DMS79 (cell line): ENCODE measurements around the gene CELF4.

ENCODE experiments used
- DNase-seq: peaks from one replicate; lab custom pipeline; 2025; lab: John Stamatoyannopoulos, UW

Gene CELF4

GRCh38 chr18:37546651-37547050 lies 18.9 kb downstream of the CELF4 start:
- DNase-seq = no peak

DNA sequence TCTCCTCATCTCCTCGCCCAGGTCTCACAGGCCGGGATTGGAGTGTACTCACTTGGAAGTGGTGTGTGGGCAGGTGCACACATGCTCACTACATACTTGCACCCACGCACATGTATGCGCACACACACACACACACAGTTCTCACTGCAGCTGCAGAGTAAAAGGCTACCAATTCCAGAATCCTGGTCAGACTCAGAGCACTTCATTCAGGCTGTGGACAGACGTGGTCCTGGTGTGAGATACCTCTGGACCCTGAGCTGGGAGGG lies 19.4 kb downstream of the CELF4 start:
- no peak for DNase-seq

GRCh38 chr18:37545461-37546271 lies 19.9 kb downstream of the CELF4 start:
- no peak for DNase-seq

- DNase-seq = no peak
Measured at GRCh38 chr18:37544713-37545112, 20.9 kb downstream of the CELF4 start.

DNA sequence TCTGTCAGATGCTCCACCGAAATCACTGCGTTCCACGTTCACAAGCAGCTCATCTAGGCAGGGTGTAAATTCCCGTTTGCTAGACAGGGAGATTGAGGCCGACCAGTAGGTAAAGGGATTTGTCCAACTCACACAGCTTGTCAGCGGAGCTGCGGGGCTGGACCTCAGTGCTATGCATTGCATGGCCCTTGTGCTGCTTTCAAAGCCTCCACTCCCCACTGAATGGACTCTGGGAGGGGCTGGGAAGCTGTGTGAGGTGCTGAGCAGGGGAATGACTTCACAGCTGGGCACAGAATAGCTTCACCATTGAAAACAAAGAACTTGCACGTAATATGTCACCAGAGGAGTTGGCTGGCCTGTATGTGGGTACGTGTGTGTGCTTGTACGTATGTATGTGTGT lies 21.4 kb downstream of the CELF4 start:
- DNase-seq = no peak

DNA sequence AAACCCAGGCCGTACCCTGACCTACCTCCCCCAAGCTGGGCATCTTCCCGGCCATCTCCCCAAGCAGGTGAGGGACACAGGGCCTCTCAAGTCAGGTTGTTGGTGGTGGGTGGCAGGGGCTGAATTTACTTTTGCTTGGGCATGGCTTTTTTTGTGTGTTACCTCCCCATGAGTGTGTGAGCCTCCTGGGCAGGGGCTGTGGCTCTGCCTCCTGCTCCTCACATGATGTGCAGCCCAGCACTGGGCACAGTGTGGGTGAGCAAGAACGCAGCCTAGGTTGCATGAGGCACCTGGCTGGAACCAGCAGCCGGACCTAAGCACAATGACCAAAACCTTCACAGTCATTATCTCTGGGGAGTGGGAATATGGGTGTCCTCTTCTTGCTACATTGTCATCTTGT lies 22.3 kb downstream of the CELF4 start:
- DNase-seq = no peak

DNA sequence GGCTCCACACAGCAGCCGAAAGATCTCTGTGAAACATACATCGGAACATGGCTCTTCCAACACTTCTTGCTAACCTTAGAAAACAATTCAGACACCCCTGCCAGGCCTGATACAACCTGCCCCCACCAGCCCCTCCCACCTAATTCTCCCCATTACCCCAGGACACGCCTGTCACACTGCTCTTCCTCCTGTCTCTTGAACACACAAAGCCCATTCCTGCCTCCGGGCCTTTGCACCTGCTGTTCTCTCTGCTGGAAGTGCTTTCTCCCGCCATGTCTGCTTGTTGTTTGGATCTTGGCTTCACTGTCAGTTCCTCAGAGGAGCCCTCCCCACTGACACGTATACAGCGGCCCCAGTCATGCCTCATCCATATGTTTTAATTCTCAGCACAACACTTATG lies 24.1 kb downstream of the CELF4 start:
- no peak for DNase-seq

- no peak for DNase-seq
Measured at GRCh38 chr18:37540424-37541138, 25.0 kb downstream of the CELF4 start.

GRCh38 chr18:37539236-37539635 lies 26.4 kb downstream of the CELF4 start:
- no peak for DNase-seq

DNA sequence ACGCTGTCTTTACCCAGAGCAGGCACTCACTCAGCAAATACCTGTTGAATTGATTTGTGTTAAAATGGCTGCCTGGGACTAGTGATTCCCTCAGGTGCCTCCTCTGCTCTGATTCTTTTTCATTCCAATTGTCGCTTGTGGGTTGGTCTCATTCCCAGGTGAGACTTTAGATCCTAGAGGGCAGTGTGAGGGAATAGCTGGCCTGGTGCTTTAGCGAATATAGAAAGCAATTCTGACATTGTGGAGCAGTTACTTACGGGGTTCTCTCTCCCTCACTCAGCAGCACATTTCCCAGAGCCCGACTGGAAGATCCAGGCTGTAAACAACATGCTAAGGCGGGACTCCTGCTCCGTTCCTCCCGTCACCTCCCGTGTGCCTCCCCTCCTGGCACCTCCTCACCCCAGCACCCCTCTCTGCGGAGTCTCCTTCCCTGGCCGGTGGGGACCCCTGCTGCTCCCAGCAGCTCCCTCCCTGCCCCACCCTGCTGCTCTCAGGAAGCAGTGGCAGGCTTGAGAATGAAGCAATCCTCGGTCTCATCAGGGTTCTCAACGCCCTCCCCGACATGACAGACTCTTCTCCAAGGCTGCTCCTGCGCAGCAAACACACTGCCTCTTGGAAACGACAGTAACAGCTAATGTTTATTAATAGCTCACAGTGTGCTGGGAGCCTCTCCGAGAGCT lies 26.9 kb downstream of the CELF4 start:
- no peak for DNase-seq

- DNase-seq = no peak
Measured at GRCh38 chr18:37537868-37538525, 27.6 kb downstream of the CELF4 start.

DNA sequence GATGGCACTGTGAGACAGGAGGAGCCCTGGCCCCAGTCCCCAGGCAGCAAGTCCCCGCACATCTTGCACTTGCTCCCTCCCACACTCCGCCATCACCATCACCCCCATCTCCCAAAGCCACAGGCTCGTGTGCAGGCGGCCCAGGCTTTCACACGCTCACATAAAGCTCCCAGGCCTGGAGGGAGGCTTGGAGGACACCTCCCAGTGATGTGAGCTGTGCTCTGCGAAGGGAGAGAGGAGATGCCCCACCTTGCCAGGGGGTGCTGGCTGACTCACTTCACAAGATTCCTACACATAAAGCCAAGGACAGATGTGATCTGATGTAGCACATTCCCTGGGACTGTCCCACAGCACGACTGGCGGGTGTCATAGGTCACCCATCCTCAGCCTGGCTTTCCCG lies 28.9 kb downstream of the CELF4 start:
- DNase-seq = no peak

GRCh38 chr18:37535968-37536367 lies 29.6 kb downstream of the CELF4 start:
- DNase-seq = no peak

DNA sequence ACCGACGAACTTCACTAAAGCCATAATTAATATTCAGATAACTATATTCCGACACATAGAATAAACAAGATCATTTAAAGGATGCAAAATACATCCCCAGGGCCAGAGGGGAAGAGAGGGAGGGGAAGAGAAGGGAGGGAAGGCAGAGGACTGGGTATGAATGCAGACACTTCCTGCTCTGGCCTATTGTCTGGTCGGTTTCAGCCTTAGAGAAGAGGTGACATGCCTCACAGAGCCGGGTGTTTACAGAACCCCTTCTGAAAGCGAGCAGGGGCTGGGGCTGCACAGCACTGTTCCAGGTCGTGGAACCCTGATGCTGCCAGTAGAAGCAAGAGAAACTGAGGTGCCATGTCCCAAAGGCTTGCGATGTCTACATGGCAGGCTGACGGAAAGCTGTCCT lies 31.0 kb downstream of the CELF4 start:
- DNase-seq = no peak

GRCh38 chr18:37533647-37534584 lies 31.7 kb downstream of the CELF4 start:
- DNase-seq = no peak

- DNase-seq = peak; percentile 18
Measured at GRCh38 chr18:37532917-37533316, 32.7 kb downstream of the CELF4 start.

DNA sequence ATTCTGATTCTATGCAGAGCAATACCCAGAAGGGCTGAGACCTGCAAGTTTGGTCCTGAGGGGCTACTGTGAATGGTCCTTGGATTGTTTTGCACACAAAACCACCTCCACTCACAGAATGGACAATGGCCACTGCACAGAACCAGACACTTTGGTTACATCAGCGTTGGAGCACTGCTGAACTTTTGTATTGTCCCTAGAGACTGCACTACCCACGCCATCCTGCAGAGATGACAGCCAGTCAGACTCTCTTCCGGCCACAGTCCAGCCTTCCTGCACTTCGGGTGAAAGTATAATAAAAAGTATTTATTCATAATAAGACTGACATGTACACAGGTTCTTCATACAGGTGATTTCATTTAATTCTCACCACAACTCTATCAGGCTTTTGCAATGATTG lies 35.7 kb downstream of the CELF4 start:
- DNase-seq = no peak

- no peak for DNase-seq
Measured at GRCh38 chr18:37529296-37529695, 36.3 kb downstream of the CELF4 start.

DNA sequence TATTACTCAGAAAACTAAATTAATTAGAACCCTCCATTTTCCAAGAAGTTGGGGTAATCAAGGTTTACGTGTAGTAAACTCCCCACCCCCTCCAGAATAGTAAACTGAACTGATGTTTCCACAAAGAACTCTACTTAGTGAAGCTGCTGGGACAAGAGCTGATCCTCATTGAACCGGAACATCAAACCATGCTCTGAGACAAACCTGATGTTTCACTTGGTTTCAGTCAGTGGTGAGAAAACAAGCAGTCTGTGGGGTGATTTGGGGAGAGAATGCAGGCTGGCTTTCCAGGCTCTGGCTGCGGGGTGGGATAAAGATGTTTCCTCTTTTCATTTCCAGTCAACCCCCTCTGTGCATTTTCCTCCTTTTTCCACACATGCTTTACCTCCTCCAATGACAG lies 38.2 kb downstream of the CELF4 start:
- no peak for DNase-seq

GRCh38 chr18:37525262-37525585 lies 40.4 kb downstream of the CELF4 start:
- DNase-seq = no peak

GRCh38 chr18:37524498-37525261 lies 40.9 kb downstream of the CELF4 start:
- no peak for DNase-seq
